ENCODE measurements around the gene ZNF891. TPM values are rescaled to one million over a fixed set of nuclear protein-coding genes. Genes with fewer than 3 reads are reported as not detected.
A peak's percentile ranks its signal among the peaks of the same experiment; 100 is the strongest.

The ZNF891 gene
- total and polyA plus RNA-seq, 2 of the 13 experiments (the other 11 are each of a cell fraction or from before 2014, with no cell fraction given), result 1.3 to 2.1 TPM

DNA sequence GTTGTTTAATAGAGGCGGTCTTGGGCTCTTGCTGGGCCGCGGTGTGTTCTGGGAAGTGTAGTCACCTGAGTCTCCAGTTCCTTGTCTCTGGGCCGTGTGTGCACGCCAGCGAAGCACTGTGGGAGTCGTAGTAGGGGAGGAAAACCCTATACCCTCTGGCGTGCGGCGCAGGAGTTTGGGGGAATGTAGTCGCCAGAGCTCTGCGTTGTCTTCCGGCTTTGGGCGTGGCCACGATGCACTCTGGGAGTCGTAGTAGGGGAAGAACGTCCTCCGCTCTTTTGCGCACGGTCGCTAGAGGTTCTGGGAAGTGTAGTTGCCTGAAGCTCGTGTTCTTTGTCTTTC lies 50.1 kb downstream of the ZNF891 start (continued):
- no peak for TF ChIP-seq TIGD3 (CRISPR knock-in tag; IDR thresholded peaks at IDR 0.05; ENCODE audit: borderline replicate concordance)
- peak; percentile 89 for TF ChIP-seq ZNF143 (CRISPR knock-in tag; IDR thresholded peaks at IDR 0.05)
- peak; percentile 73; the same call in 1 of the 2 replicates for TF ChIP-seq RFXAP (CRISPR knock-in tag; IDR thresholded peaks at IDR 0.05; ENCODE audit: borderline replicate concordance)
- TF ChIP-seq, protein P1, sequence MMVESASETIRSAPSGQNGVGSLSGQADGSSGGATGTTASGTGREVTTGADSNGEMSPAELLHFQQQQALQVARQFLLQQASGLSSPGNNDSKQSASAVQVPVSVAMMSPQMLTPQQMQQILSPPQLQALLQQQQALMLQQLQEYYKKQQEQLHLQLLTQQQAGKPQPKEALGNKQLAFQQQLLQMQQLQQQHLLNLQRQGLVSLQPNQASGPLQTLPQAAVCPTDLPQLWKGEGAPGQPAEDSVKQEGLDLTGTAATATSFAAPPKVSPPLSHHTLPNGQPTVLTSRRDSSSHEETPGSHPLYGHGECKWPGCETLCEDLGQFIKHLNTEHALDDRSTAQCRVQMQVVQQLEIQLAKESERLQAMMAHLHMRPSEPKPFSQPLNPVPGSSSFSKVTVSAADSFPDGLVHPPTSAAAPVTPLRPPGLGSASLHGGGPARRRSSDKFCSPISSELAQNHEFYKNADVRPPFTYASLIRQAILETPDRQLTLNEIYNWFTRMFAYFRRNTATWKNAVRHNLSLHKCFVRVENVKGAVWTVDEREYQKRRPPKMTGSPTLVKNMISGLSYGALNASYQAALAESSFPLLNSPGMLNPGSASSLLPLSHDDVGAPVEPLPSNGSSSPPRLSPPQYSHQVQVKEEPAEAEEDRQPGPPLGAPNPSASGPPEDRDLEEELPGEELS (CRISPR knock-in tag; IDR thresholded peaks at IDR 0.05), result 0 out of 2 replicates have a peak, but pooled peaks have one; percentile 20
- peak; percentile 57; the same call in 1 of the 2 replicates for TF ChIP-seq SMAD3 (CRISPR knock-in tag; IDR thresholded peaks at IDR 0.05)
- peak; percentile 61; the same call in 1 of the 2 replicates for TF ChIP-seq NFYC (CRISPR knock-in tag; IDR thresholded peaks at IDR 0.05)
- TF ChIP-seq ZNF800 (CRISPR knock-in tag; IDR thresholded peaks at IDR 0.05), result peak; percentile 48; the same call in 1 of the 2 replicates
- TF ChIP-seq TFE3 (CRISPR knock-in tag; IDR thresholded peaks at IDR 0.05), result no peak; the same call in 1 of the 2 replicates
- peak; percentile 85 for TF ChIP-seq PHF20 (CRISPR knock-in tag; IDR thresholded peaks at IDR 0.05)
- peak; percentile 98 for TF ChIP-seq TBP (CRISPR knock-in tag; IDR thresholded peaks at IDR 0.05)
- TF ChIP-seq FOXO1 (CRISPR knock-in tag; IDR thresholded peaks at IDR 0.05), result peak; percentile 33; the same call in 1 of the 2 replicates
- peak; percentile 47; the same call in 1 of the 2 replicates for TF ChIP-seq NFKB2 (CRISPR knock-in tag; IDR thresholded peaks at IDR 0.05; ENCODE audit: borderline replicate concordance)
- 0 out of 2 replicates have a peak, but pooled peaks have one; percentile 49 for TF ChIP-seq MEIS2 (CRISPR knock-in tag; IDR thresholded peaks at IDR 0.05)
- TF ChIP-seq REPIN1 (CRISPR knock-in tag; IDR thresholded peaks at IDR 0.05; ENCODE audit: borderline replicate concordance, low read depth), result peak; percentile 25; the same call in 1 of the 2 replicates
- peak; percentile 97 for TF ChIP-seq MTF1 (CRISPR knock-in tag; IDR thresholded peaks at IDR 0.05)
- TF ChIP-seq E2F5 (CRISPR knock-in tag; conservative IDR thresholded peaks at IDR 0.05), result no peak
- TF ChIP-seq SOX5 (CRISPR knock-in tag; IDR thresholded peaks at IDR 0.05; ENCODE audit: borderline replicate concordance), result peak; percentile 38; the same call in 1 of the 2 replicates
- no peak for TF ChIP-seq PRMT3 (CRISPR knock-in tag; IDR thresholded peaks at IDR 0.05; ENCODE audit: borderline replicate concordance, low read depth)
- TF ChIP-seq ZNF292 (CRISPR knock-in tag; IDR thresholded peaks at IDR 0.05; ENCODE audit: borderline replicate concordance, low read depth), result no peak
- peak; percentile 97 for TF ChIP-seq CREB1 (IDR thresholded peaks at IDR 0.05)
- TF ChIP-seq CREB1 (CRISPR knock-in tag; IDR thresholded peaks at IDR 0.05), result peak; percentile 97; the same call in 1 of the 2 replicates
- TF ChIP-seq MXI1 (IDR thresholded peaks at IDR 0.05; ENCODE audit: borderline replicate concordance, low read depth, low read length), result peak; percentile 78; the same call in 2 of the 3 replicates

Data from HepG2 (cell line).